HCT116 (cell line): ENCODE measurements around the gene SLC38A2. TPM values are rescaled to one million over a fixed set of nuclear protein-coding genes. Genes with fewer than 3 reads are reported as not detected.

ENCODE experiments used
- ATAC-seq: fragments of 200-7000 bp; cut with Tn5 transposase; 2 replicates; pipeline ENCODE4 v1.9.1; 2020; ENCODE audit warnings: mild to moderate bottlenecking, moderate library complexity
- BruUV-seq: library from RNA; stranded (reverse); fragments of 400-500 nt; replicated peaks from 2 replicates; lab custom pipeline; 2021; lab: Mats Ljungman, UMichigan
- CTCF ChIA-PET: fragments of 300-600 bp; sonication (Branson Sonifier 250); formaldehyde crosslinking; loops from one replicate; lab custom pipeline; 2021; ENCODE audit warnings: antibody characterized with exemption; lab: Charles Lee
- POLR2A ChIA-PET: fragments of 300-600, 350-600 bp; sonication (Branson Sonifier 250); formaldehyde crosslinking; loops from one replicate; lab custom pipeline; 2021; ENCODE audit warnings: antibody characterized with exemption; lab: Charles Lee
- RAD21 ChIA-PET, 2 experiments: fragments of 300-600 bp; sonication (Branson Sonifier 250); formaldehyde crosslinking; loops; one replicate each; lab custom pipeline; 2023; ENCODE audit warnings: low total read pairs in 2 of 2; ENCODE audit not compliant: uncharacterized antibody in 2 of 2, unreplicated experiment in 2 of 2, low non-redundant PET in 1 of 2; lab: Charles Lee
- DNase-seq: peaks from one replicate; pipeline ENCODE4 v3.0.0-alpha.2; 2010; ENCODE audit warnings: low read depth, low spot score
- H2AFZ ChIP-seq: fragments of 200-600 bp; shearing (Covaris generic), sonication (generic); 2 replicates; pipeline ENCODE4 v1.6.1; 2017; ENCODE audit warnings: low read depth, mixed run types, mixed read lengths, antibody characterized with exemption, low read length; ENCODE audit not compliant: poor library complexity, severe bottlenecking
- H3K27ac ChIP-seq: 2 replicates; pipeline ENCODE4 v1.5.1; 2012; ENCODE audit warnings: low read depth, low read length
- H3K27me3 ChIP-seq: fragments of 200-600 bp; sonication (generic); 2 replicates; pipeline ENCODE4 v1.6.1; 2016; ENCODE audit warnings: mixed run types, low read length, mixed read lengths; ENCODE audit not compliant: insufficient read depth
- H3K36me3 ChIP-seq, 2 experiments: fragments of 200-500 bp in 1 of 2; fragments of 200-600 bp in 1 of 2; sonication (Bioruptor generic) in 1 of 2; sonication (generic) in 1 of 2; 2 replicates each; pipeline versions ENCODE4 v1.5.1 to v1.6.1; 2014 to 2016; ENCODE audit warnings: low read length in 2 of 2, inconsistent platforms in 1 of 2, mixed read lengths in 1 of 2, mixed run types in 1 of 2; ENCODE audit not compliant: insufficient read depth in 2 of 2, control insufficient read depth in 1 of 2
- H3K4me1 ChIP-seq, 2 experiments: fragments of 200-600 bp in 1 of 2; sonication (generic) in 1 of 2; 2 replicates each; pipeline versions ENCODE4 v1.5.1 to v1.6.1; 2012 to 2017; ENCODE audit warnings: low read length in 2 of 2, inconsistent platforms in 1 of 2, mild to moderate bottlenecking in 1 of 2, mixed read lengths in 1 of 2, mixed run types in 1 of 2, moderate library complexity in 1 of 2; ENCODE audit not compliant: insufficient read depth in 2 of 2, control insufficient read depth in 1 of 2
- H3K4me2 ChIP-seq: fragments of 200-600 bp; sonication (generic); 2 replicates; pipeline ENCODE4 v1.6.1; 2017; ENCODE audit warnings: mixed run types, low read length, mixed read lengths
- H3K4me3 ChIP-seq, 2 experiments: fragments of 200-600 bp in 1 of 2; sonication (generic) in 1 of 2; replicated peaks in 1 of 2; 2 replicates each; pipeline ENCODE4 v1.5.1; 2011 to 2016; ENCODE audit warnings: low read length in 2 of 2, control low read depth in 1 of 2, low read depth in 1 of 2, mild to moderate bottlenecking in 1 of 2, mixed read lengths in 1 of 2, mixed run types in 1 of 2
- H3K79me2 ChIP-seq: fragments of 200-600 bp; sonication (generic); 2 replicates; pipeline ENCODE4 v1.6.1; 2017; ENCODE audit warnings: mild to moderate bottlenecking, mixed run types, low read length, moderate library complexity, mixed read lengths; ENCODE audit not compliant: insufficient read depth
- H3K9ac ChIP-seq: fragments of 200-600 bp; sonication (generic); 2 replicates; pipeline ENCODE4 v1.6.1; 2016; ENCODE audit warnings: low read length, mixed read lengths
- H3K9me2 ChIP-seq: fragments of 200-600 bp; sonication (generic), shearing (Covaris generic); 2 replicates; pipeline ENCODE4 v1.6.1; 2017; ENCODE audit warnings: mixed run types, mild to moderate bottlenecking, moderate library complexity; ENCODE audit not compliant: insufficient read depth
- H3K9me3 ChIP-seq, 2 experiments: fragments of 200-500 bp in 1 of 2; fragments of 200-600 bp in 1 of 2; sonication (Bioruptor generic) in 1 of 2; sonication (generic) in 1 of 2; 2 replicates each; pipeline ENCODE4 v1.6.1; 2014 to 2017; ENCODE audit warnings: low read length in 2 of 2, mixed read lengths in 2 of 2, inconsistent platforms in 1 of 2, low read depth in 1 of 2, mild to moderate bottlenecking in 1 of 2, mixed run types in 1 of 2, moderate library complexity in 1 of 2; ENCODE audit not compliant: control insufficient read depth in 1 of 2, insufficient read depth in 1 of 2
- H4K20me1 ChIP-seq: fragments of 200-600 bp; sonication (generic), shearing (Covaris generic); 2 replicates; pipeline ENCODE4 v1.6.1; 2017; ENCODE audit warnings: mixed run types, mild to moderate bottlenecking, moderate library complexity; ENCODE audit not compliant: insufficient read depth
- CTCF ChIP-seq, 3 experiments: fragments of 200-600 bp in 1 of 3; sonication (generic) in 1 of 3; IDR thresholded peaks in 2 of 3; conservative IDR thresholded peaks in 1 of 3; 2 replicates each; pipeline ENCODE4 v1.5.1; 2012 to 2017; ENCODE audit warnings: low read depth in 2 of 3, low read length in 2 of 3, antibody characterized with exemption in 1 of 3, borderline replicate concordance in 1 of 3, control low read depth in 1 of 3, mild to moderate bottlenecking in 1 of 3, mixed read lengths in 1 of 3, mixed run types in 1 of 3, moderate library complexity in 1 of 3; ENCODE audit not compliant: insufficient read depth in 1 of 3
- EZH2phosphoT487 ChIP-seq: fragments of 200-600 bp; IDR thresholded peaks from 2 replicates; pipeline ENCODE4 v1.6.1; 2018; ENCODE audit warnings: antibody characterized with exemption, borderline replicate concordance
- SIN3A ChIP-seq: IDR thresholded peaks from 2 replicates; pipeline ENCODE4 v1.6.1; 2012; ENCODE audit warnings: low read depth
- ZFX ChIP-seq: fragments of 450-650 bp; IDR thresholded peaks from 2 replicates; pipeline ENCODE4 v1.6.1; 2017
- intact Hi-C: fragments of 100-400 bp; cut with micrococcal nuclease; formaldehyde crosslinking; loops from 2 replicates; pipeline ENCODE4 v1.10.0; 2022
- total RNA-seq: library from RNA; stranded (reverse); gene quantifications from one replicate; pipeline ENCODE4 v1.2.1, GENCODE V29; 2021; ENCODE audit not compliant: unreplicated experiment

The SLC38A2 gene
- total RNA-seq, 1 experiment from 2014 or later, result 1,049 TPM

GRCh38 chr12:46391630-46392029 lies 19.1 kb upstream of the SLC38A2 start:
- no peak overlapping the region for H2AFZ ChIP-seq
- H3K4me3 ChIP-seq, result no peak overlapping the region
- no peak overlapping the region for H3K9ac ChIP-seq
- no peaks in the 10 kb centered on the region for H3K79me2 ChIP-seq
- RAD21 ChIA-PET, result no interaction called here
- no peaks in the 10 kb centered on the region for H3K9me2 ChIP-seq
- no peaks in the 10 kb centered on the region for H4K20me1 ChIP-seq
- peaks cover 0 to 3% of the 10 kb centered on the region in 2 experiments; a peak in 1 of 4 replicates for H3K36me3 ChIP-seq
- ATAC-seq, result no peak
- H3K4me2 ChIP-seq, result no peak overlapping the region
- intact Hi-C loops, result no loop called here
- BruUV-seq, result no TSS peak
- DNase-seq, result no peak
- CTCF ChIA-PET, result no interaction called here
- no peak overlapping the region for H3K27ac ChIP-seq
- no peaks in the 10 kb centered on the region for H3K9me3 ChIP-seq
- TF ChIP-seq SIN3A (no peak), EZH2phosphoT487 (no peak)
- peaks cover 36 to 46% of the 10 kb centered on the region in 2 experiments for H3K4me1 ChIP-seq
- POLR2A ChIA-PET, result interaction anchor here (1.0 kb wide), 1 partner anchor 23 kb away, joined by 3 read pairs; no protein-coding TSS in a partner anchor
- no peaks in the 10 kb centered on the region for H3K27me3 ChIP-seq

GRCh38 chr12:46390881-46391280 lies 18.3 kb upstream of the SLC38A2 start:
- ChIA-PET CTCF (no interaction called here), RAD21 (no interaction called here), POLR2A (interaction anchor here (1.3 kb wide), 1 partner anchor 65 kb away, joined by 5 read pairs; no protein-coding TSS in a partner anchor)
- H3K9ac ChIP-seq, result no peak overlapping the region
- no peak for DNase-seq
- no peaks in the 10 kb centered on the region for H3K9me3 ChIP-seq
- H3K79me2 ChIP-seq, result peaks cover 3% of the 10 kb centered on the region; the same call in 1 of the 2 replicates
- H3K36me3 ChIP-seq, result peaks cover 0 to 3% of the 10 kb centered on the region in 2 experiments; a peak in 1 of 4 replicates
- no TSS peak for BruUV-seq
- no peak overlapping the region for H3K27ac ChIP-seq
- no peaks in the 10 kb centered on the region for H3K27me3 ChIP-seq
- H3K4me2 ChIP-seq, result no peak overlapping the region
- H2AFZ ChIP-seq, result no peak overlapping the region
- intact Hi-C loops, result no loop called here
- no peaks in the 10 kb centered on the region for H3K9me2 ChIP-seq
- TF ChIP-seq ZFX (no peak), CTCF (IDR thresholded peaks at IDR 0.05 in 2 of 3, conservative IDR thresholded peaks at IDR 0.05 in 1 of 3; ENCODE audit: borderline replicate concordance in 1 of 3, insufficient read depth in 1 of 3, low read depth in 2 of 3, low read length in 2 of 3) (no peak), EZH2phosphoT487 (no peak)
- no peak overlapping the region for H3K4me3 ChIP-seq
- no peak for ATAC-seq
- H3K4me1 ChIP-seq, result peaks cover 43 to 53% of the 10 kb centered on the region in 2 experiments
- H4K20me1 ChIP-seq, result no peaks in the 10 kb centered on the region
